IPS-18c (cell line): Measurements from ENCODE around the gene IL2RA.

Source experiments
- H3K4me3 ChIP-seq: 2 replicates; pipeline ENCODE4 v1.7.0; 2013; ENCODE audit warnings: low read depth, mild to moderate bottlenecking, low read length, moderate library complexity; ENCODE audit not compliant: insufficient read depth
- H3K9me3 ChIP-seq: one replicate; pipeline ENCODE4 v1.6.1; 2013; ENCODE audit warnings: mild to moderate bottlenecking, low read length, moderate library complexity; ENCODE audit not compliant: control insufficient read depth, insufficient read depth

Gene IL2RA

DNA sequence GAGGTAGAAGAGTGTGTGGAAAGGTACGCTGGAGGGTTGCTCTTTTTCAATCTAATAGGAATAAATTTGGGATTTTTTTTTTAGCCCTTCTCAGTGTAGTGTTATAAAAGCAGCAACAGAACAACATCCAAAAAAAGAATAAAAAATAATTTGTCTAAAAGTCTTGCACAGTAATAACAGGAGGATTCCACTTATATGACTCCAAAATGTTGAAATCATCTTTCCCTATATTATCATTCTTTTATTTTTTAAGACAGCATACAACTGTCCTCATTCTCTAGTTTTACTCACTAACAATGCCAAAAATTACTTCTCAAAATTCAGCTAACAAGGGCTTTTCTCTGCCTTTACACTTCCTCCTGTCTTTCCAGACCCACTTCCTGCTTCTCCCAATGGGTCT, 27.8 kb downstream of the IL2RA start:
- Histone ChIP-seq H3K4me3 (no peak overlapping the region), H3K9me3 (no peaks in the 10 kb centered on the region)

DNA sequence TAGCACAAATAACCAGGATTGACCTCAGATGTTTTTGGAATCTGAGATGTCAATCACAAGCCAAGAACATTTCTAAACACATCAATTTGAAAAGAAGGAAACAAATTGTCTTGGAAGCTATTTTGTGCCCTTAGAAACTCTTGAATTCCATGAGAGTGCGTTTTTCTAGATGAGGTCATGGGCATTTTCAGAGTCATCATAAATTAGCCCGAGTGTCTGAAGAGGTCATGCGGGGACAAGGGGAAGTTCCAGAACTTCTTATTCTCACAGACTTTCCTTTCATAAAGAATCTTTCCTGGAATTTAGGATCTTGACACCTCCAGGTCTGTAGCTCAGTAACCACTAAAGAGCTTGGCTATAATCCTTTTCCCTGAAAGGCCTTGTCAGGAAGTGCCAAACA, 28.2 kb downstream of the IL2RA start:
- Histone ChIP-seq H3K9me3 (no peaks in the 10 kb centered on the region), H3K4me3 (no peak overlapping the region)

DNA sequence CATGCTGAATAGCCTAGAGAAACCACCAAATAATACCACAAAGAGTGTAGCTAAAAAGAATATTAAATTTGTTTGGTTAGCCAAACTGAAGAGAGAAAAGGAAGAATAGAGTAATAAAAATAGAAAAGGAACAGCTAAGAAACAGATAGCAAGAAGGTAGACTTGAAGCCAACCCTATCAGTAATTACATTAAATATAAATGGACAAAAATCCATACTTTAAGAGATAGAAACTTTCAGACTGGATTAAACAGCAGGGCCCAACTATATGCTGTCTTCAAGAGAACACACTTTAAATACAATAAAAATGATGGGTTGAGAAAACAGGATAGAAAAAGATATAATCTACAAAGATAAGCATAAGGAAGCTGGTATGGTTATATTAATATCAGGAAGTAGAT, 31.2 kb downstream of the IL2RA start:
- Histone ChIP-seq H3K4me3 (no peak overlapping the region), H3K9me3 (no peaks in the 10 kb centered on the region)

DNA sequence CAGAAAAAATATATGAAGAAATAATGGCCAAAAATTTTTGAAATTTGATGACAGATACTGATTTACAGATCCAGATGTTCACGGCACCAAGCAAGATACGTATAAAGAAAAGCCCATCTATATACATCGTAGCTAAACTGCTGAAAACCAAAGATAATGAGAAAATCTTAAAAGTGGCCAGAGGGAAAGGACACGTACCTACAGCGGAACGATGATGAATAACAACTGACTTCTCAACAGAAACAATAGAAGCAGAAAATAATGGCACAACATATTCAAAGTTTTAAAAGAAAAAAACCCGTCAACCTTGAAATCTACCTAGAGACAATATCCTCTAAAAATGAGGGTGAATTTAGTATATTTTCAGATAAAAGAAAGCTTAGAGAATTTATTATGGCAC, 31.9 kb downstream of the IL2RA start:
- Histone ChIP-seq H3K4me3 (no peak overlapping the region), H3K9me3 (peaks cover 3% of the 10 kb centered on the region)

DNA sequence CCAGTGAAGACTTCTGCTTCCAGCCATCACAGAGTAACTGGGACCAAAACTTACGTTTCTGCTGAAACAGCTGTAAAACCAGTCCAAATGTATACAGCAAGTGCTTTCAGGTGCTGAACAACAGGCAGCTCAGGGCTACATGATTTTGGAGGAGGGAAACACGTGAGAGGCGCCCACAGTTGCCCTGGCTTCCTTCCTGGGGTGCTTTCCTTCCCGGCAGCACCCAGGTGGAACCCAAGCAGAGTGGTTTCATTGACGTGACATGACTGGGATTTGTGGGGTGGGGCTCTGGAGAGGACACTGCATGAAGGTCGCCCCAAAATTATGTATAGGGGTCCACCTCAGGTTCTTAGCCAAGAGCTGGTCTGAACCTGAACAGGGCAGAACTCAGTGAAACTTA, 34.2 kb downstream of the IL2RA start:
- H3K4me3 ChIP-seq: no peak overlapping the region
- H3K9me3 ChIP-seq: peaks cover 3% of the 10 kb centered on the region

DNA sequence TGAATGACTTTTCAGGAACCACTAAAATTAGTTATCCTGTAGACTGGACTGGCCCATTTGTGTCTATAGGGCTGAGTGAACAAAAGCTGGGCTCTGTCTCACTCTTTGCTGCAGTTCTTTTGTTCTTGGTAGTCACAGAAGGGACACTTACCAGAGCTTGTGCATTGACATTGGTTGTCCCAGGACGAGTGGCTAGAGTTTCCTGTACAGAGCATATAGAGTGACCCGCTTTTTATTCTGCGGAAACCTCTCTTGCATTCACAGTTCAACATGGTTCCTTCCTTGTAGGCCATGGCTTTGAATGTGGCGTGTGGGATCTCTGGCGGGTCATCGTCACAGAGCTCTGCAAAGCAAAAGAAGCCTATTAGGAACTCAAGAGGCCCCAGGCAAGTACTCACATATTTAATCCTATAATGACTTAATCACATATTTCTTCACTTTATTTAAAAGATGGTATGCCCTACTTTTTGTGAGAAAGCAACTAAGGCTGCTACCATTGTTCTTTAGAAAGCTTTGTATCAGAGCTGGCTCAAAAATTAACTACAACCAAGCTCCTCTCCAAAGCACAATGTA, 36.4 kb downstream of the IL2RA start:
- peaks cover 3% of the 10 kb centered on the region for H3K9me3 ChIP-seq
- H3K4me3 ChIP-seq: no peak overlapping the region

DNA sequence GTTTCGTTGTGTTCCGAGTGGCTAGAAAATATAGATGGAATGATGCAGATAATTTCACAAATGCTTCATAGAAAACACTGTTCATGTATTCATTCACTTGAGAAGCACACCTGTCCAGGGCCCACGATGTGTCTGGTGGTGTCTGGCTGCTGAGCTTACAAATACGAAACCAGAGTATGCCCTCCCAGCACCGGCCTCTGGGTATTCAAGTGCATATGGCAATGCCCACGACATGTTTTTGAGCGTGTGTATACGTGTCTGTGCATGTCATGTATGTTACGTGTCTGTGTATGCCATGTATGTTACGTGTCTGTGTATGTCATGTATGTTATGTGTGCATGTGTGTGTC, 37.9 kb downstream of the IL2RA start:
- H3K4me3 ChIP-seq: no peak overlapping the region

DNA sequence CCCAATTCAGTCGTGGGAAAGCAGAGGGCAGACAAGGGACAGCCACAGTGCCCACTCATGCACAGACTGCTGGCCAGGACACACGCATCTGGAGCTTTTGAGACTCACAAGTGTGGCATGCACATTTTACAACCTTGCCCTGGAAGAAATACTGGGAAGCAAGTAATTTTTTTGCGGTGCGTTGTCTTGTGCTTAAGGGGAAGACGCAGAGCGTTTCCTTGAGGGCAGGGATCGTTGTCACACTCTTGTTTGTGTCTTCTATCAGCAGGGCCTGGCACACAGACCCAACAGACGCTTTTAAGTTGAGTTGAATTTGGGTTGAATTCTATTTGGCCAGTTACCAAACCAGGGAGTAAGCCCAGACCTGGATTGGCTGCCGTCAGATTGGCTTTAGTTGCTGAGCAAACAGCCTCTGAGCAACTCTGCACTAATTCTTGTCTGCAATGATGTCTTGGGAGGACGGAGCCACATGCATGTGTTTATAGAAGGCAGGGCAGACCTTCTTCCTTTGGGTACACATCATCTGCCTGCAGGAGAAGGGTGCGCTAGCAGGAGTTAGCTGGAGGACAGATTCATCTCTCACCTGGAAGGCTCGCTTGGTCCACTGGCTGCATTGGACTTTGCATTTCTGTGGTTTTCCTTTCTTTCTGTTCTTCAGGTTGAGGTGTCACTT, 38.4 kb downstream of the IL2RA start:
- Histone ChIP-seq H3K4me3 (no peak overlapping the region), H3K9me3 (peaks cover 3% of the 10 kb centered on the region)

More for the DNA sequence above, 37.9 kb downstream of the IL2RA start:
- peaks cover 3% of the 10 kb centered on the region for H3K9me3 ChIP-seq

DNA sequence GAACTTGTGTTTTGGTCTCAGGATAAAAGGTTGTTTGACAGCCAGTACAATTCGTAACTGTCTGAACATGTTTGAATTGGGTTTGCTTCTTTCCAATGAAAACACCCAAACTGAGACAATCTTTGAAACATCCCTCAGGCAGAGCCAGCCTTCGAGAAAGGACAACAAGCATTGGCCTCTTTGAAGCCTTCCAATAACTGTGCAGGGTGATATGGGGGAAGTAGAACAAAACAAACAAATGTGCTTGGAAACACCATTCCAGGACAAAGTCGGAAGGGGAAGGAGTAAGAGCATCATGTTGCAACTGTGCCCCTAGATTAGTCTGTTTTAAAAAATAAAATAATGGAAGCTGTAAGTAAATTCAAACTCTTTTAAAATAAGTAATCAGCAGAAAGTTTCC, 39.5 kb downstream of the IL2RA start:
- H3K9me3 ChIP-seq: peaks cover 3% of the 10 kb centered on the region
- H3K4me3 ChIP-seq: no peak overlapping the region

DNA sequence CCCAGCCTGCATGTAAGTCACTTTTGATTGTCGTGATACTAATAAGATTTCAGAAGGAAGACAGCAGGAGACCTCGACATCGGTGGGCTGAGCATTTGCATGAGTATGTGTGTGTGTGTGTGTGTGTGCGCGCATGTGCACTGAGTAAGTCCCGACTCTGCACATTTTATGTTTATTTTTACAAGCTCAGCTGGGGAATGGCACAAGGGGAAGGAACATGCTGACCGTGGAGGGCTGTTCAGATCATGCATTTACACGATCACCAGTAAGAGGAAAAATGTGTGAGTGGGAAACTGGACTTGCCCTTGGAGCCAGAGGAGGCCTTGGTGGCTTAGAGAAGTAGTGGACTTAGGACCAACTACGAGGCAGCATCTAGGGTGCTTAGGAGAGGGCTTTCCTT, 41.3 kb downstream of the IL2RA start:
- Histone ChIP-seq H3K9me3 (peaks cover 3% of the 10 kb centered on the region), H3K4me3 (no peak overlapping the region)

DNA sequence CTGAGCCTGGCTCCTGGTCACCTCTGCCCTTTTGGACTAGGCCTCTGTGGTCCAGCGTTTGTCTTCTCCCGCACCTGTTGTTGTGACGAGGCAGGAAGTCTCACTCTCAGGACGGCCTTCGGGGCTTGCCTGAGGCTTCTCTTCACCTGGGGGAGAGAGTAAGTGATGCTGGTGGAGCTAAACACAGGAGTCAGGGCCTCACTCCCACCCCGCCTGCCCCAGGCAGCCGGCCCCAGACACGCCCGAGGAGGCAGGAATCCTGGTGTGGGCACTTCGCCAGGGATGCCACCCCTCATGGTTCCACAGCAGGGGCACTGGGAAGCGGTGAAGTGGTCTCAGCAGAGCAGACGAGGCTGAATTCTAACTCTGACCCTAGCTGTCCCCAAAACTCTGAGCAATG, 42.4 kb downstream of the IL2RA start:
- Histone ChIP-seq H3K4me3 (no peak overlapping the region), H3K9me3 (no peaks in the 10 kb centered on the region)

DNA sequence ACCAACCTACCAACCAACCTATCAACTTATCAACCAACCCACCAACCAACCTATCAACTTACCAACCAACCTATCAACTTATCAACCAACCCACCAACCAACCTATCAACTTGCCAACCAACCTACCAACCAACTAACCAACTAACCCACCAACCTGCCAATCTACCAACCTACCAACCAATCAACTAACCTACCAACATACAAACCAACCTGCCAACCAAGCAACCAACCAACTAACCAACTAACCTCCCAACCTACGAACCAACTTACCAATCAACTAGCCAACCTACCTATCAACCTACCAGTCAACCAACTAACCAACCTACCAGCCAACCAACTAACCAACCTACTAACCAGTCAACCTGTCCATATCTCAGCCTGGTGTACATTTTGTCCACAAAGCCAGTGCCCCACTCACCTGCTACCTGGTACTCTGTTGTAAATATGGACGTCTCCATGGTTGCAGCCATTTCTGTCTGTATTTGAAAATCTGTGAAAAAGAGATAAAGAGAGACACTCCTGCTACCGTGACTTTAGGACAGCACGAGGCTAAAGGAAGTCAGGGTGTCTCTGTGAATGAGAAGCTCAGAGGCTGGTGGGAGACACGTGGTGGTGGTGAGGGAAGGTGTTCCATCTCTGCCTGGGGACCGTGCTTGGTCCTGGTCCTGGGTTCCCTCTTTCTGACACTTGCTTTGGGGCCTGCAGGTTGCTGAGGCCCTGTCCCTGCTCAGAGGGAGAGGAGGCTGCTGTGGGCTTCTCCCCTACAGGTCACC, 43.0 kb downstream of the IL2RA start:
- H3K4me3 ChIP-seq: no peak overlapping the region
- H3K9me3 ChIP-seq: no peaks in the 10 kb centered on the region

DNA sequence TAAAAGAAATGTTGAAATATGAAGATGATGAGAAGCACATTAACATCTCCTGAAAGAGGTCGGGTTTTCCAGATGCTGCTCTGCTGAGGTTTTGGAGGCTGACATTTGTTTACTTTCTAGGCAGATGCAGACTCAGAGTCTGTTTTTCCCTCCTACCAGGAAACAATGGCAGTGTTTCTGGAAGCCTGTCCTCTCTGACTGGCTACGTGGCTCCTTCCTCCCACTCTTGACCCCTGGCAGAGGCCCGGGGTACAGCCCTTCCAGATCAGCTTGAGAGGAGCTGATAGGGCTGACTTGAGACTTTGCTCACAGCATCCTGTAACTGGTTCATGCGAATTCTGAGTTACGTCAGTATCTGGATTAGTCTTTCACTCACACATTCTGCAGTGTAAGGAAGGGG, 43.7 kb downstream of the IL2RA start:
- H3K9me3 ChIP-seq: no peaks in the 10 kb centered on the region
- H3K4me3 ChIP-seq: no peak overlapping the region

DNA sequence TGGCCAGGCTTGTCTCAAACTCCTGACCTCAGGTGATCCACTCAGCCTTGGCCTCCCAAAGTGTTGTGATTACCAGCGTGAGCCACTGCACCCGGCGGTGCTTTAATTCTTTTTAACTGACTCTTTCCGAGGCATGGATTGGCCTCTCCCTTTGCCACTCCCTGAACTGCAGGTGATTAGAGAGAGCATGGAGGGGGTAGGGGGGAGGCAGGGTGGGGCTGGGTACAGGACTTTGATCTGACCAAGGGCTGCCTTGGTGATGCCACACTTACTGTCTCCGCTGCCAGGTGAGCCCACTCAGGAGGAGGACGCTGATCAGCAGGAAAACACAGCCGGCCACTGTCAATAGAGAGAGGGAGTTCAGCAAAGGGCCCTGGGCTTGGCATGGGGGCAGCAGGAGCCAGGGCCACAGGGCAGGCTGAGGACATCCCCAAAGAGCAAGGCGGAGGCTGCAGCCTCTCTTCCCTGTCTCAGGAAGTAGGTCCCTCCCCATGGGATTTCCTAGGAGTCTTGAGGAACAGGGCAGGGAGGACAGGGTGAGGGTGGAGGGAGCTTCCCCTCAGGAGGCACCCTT, 44.3 kb downstream of the IL2RA start:
- H3K4me3 ChIP-seq: no peak overlapping the region
- H3K9me3 ChIP-seq: no peaks in the 10 kb centered on the region

DNA sequence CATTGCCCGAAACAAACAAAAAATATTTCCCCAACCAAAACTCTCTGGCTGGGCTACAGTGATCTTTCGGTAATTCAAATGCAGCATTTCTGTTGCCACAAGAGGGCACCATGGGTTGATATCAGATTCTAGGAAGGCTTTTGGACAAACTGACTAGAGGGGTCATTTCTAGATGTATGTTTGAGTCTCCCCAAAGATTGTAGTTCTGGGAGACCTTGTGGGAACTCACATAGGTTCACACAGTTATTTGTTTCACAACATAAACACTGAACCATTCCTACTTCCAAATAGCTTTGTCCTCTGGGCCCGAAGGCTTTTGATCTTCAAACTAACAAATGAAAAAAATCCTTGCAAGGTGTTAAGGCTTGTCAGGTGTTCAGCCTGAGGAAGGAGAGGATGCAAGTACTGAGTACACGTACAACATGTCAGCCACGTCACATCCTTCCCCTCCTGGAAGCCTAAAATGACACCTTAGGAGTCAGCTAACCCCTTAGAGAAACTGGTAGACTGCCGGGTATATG, 47.9 kb downstream of the IL2RA start:
- H3K9me3 ChIP-seq: no peaks in the 10 kb centered on the region
- H3K4me3 ChIP-seq: no peak overlapping the region

DNA sequence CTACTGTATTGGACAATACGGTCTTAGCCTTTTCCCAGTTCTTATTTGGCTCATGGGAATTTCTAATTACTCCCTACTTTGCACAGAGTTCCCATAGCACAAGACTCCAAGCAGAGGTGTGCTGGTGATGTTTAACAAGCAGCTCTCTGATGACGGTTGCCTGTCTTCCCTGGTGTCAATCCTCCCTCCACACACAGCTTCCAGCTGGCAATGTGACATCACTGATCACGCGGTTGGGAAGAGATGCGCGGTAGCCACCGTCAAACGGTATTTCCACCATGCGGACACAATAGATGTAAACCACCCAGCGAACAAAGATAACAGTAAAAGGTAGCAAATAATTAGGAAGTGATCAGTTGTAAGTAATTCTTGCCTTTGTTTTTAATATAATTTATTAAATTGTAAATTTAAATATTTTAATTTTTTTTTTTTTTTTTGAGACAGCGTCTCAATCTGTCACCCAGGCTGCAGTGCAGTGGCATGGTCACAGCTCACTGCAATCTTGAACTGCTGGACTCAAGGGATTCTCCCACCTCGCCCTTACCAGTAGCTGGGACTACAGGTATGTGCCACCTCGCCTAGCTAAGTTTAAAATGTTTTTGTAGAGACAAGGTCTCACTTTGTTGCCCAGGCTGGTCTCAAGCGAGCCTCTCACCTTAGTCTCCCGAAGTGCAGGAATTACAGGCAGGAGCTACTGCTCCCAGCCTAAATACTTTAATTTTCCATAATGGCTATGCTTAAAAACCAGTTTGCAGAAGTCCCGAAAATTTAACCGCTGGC, 48.6 kb downstream of the IL2RA start:
- no peak overlapping the region for H3K4me3 ChIP-seq
- no peaks in the 10 kb centered on the region for H3K9me3 ChIP-seq

DNA sequence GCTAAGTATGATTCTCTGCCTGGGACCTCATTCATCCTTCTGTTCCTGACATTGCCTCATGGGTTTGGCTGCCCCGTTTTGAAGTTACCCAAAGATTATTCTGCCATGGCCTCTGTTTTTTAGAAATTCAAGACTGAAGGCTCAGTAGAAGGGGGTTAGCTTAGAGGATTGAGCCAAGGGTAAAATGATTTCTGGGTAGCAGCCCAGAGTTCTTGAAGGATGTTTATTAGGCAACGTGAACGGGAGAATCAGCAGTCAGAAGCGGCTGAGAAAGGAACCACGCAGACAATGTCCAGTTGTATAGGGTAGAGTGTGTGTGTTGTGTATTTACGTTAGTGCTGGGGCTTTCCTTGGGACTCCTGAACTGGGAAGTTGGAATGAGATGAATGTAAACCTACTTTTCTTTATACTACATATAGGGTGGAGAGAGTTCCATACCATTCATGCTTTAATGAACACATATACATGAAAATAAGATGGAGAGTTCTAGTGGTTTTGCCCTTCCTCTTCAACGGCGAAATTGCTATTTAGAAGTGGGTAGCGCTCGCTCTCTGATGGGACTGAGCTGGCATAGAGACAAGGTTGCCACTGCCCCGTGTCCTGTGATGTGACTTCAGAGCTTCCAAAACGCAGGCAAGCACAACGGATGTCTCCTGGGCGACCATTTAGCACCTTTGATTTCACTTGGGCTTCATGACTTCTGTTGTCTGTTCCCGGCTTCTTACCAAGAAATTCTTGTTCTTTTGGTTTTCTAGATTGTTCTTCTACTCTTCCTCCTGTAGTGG, 49.9 kb downstream of the IL2RA start:
- H3K4me3 ChIP-seq: no peak overlapping the region
- H3K9me3 ChIP-seq: no peaks in the 10 kb centered on the region
